Anterior cingulate cortex (tissue), 58 donors: ENCODE measurements around the gene C3orf62.

Experiments used
- DNase-seq, 58 donors: peaks; one replicate each; lab custom pipeline; 2025; lab: John Stamatoyannopoulos, UW

C3orf62 gene

GRCh38 chr3:49219132-49219531 is 57.9 kb downstream of the C3orf62 start:
- DNase-seq, result no peak
